ENCODE measurements around the gene PTGR3.

Gene PTGR3

GRCh38 chr18:75209129-75209950 lies at the start of gene PTGR3:
Gene PTGR3, minus strand, starts transcription at chr18:75209139. Its CDS starts 81 bp downstream, at chr18:75209058.
- peak within 1 kb of the TSS; percentile 68 to 82 for H3K4me3 ChIP-seq (ENCODE audit: low read depth in 1 of 2, low read length in 1 of 2)
- TF ChIP-seq CTCF (IDR thresholded peaks at IDR 0.05) = no peak
- H3K4me1 ChIP-seq (ENCODE audit: control insufficient read depth in 1 of 2, insufficient read depth in 1 of 2, low read depth in 1 of 2, low read length in 1 of 2) = peaks cover 44 to 47% of the 10 kb centered on the region in 2 experiments

GRCh38 chr18:75257605-75258004 lies 48.7 kb upstream of the PTGR3 start:
- H3K36me3 ChIP-seq = no peaks in the 10 kb centered on the region
- H3K9me3 ChIP-seq = no peaks in the 10 kb centered on the region

More at GRCh38 chr18:75209129-75209950, at the start of gene PTGR3:
- Histone ChIP-seq H3K9me3 (no peaks in the 10 kb centered on the region), H3K27ac (peak within 1 kb of the TSS; percentile 93), H3K36me3 (no peaks in the 10 kb centered on the region), H3K27me3 (peaks cover 53% of the 10 kb centered on the region)

GRCh38 chr18:75256376-75256775 lies 47.4 kb upstream of the PTGR3 start:
- Histone ChIP-seq H3K36me3 (no peaks in the 10 kb centered on the region), H3K4me3 (ENCODE audit: low read depth in 1 of 2, low read length in 1 of 2) (no peak overlapping the region)
- TF ChIP-seq CTCF (IDR thresholded peaks at IDR 0.05) = no peak

More at GRCh38 chr18:75257605-75258004, 48.7 kb upstream of the PTGR3 start:
- no peaks in the 10 kb centered on the region for H3K4me1 ChIP-seq (ENCODE audit: control insufficient read depth in 1 of 2, insufficient read depth in 1 of 2, low read depth in 1 of 2, low read length in 1 of 2)
- no peaks in the 10 kb centered on the region for H3K27me3 ChIP-seq
- no peak overlapping the region for H3K4me3 ChIP-seq (ENCODE audit: low read depth in 1 of 2, low read length in 1 of 2)
- no peak overlapping the region for H3K27ac ChIP-seq
- TF ChIP-seq CTCF (IDR thresholded peaks at IDR 0.05) = no peak

GRCh38 chr18:75255094-75255493 lies 46.2 kb upstream of the PTGR3 start:
- no peaks in the 10 kb centered on the region for H3K9me3 ChIP-seq

More at GRCh38 chr18:75256376-75256775, 47.4 kb upstream of the PTGR3 start:
- no peaks in the 10 kb centered on the region for H3K9me3 ChIP-seq
- H3K4me1 ChIP-seq (ENCODE audit: control insufficient read depth in 1 of 2, insufficient read depth in 1 of 2, low read depth in 1 of 2, low read length in 1 of 2) = no peaks in the 10 kb centered on the region
- H3K27ac ChIP-seq = no peak overlapping the region
- no peaks in the 10 kb centered on the region for H3K27me3 ChIP-seq

GRCh38 chr18:75253784-75254183 lies 44.8 kb upstream of the PTGR3 start:
- Histone ChIP-seq H3K9me3 (no peaks in the 10 kb centered on the region), H3K27ac (no peak overlapping the region), H3K36me3 (no peaks in the 10 kb centered on the region), H3K4me1 (ENCODE audit: control insufficient read depth in 1 of 2, insufficient read depth in 1 of 2, low read depth in 1 of 2, low read length in 1 of 2) (peaks cover 10 to 12% of the 10 kb centered on the region in 2 experiments), H3K4me3 (ENCODE audit: low read depth in 1 of 2, low read length in 1 of 2) (no peak overlapping the region), H3K27me3 (no peaks in the 10 kb centered on the region)
- no peak for TF ChIP-seq CTCF (IDR thresholded peaks at IDR 0.05)

More at GRCh38 chr18:75255094-75255493, 46.2 kb upstream of the PTGR3 start:
- H3K36me3 ChIP-seq = no peaks in the 10 kb centered on the region
- H3K4me1 ChIP-seq (ENCODE audit: control insufficient read depth in 1 of 2, insufficient read depth in 1 of 2, low read depth in 1 of 2, low read length in 1 of 2) = no peaks in the 10 kb centered on the region
- H3K27ac ChIP-seq = no peak overlapping the region
- no peaks in the 10 kb centered on the region for H3K27me3 ChIP-seq
- no peak for TF ChIP-seq CTCF (IDR thresholded peaks at IDR 0.05)
- H3K4me3 ChIP-seq (ENCODE audit: low read depth in 1 of 2, low read length in 1 of 2) = no peak overlapping the region
